HG03442 (cell line): Measurements from ENCODE around the gene DACT1.

Experiments
- ATAC-seq: cut with Tn5 transposase; IDR thresholded peaks from one replicate; pipeline ENCODE4 v1.9.1; 2021; ENCODE audit warnings: mild to moderate bottlenecking, moderate library complexity; ENCODE audit not compliant: unreplicated experiment

DACT1 gene

DNA sequence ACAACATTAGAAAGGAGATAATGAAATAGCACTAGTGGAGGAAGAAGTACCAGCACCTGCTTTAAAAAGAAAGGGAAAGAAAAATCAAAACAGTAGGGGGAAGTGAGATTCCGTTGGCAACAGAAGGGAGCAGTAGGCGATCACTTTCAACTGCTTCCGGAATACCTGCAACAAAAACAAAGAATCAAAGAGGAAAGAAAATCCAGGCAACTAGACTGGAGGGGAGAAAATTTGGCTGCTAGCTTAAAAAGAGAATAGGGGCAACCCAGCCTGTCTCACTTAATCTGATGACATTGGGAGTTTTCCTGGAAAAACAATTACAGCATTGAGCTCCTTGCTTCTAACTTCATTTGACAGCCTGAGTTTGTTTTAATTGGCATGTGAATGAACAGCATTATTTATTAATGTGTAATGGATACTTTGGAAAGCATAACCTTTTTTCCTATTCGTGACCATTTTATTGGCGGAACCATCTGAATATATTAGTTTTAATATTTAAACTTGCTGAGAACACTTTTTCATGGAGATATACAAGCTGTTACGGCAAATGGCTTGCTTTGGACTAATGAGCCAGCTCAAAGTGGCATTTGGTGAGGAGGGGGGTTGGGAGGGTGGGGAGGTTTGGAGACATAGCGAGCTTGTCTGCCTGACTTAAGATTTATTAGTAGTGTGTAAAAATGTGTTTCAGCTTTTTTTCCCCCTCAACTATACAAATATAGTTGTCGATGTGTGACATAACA is 2.5 kb upstream of the DACT1 start:
- no peak for ATAC-seq

DNA sequence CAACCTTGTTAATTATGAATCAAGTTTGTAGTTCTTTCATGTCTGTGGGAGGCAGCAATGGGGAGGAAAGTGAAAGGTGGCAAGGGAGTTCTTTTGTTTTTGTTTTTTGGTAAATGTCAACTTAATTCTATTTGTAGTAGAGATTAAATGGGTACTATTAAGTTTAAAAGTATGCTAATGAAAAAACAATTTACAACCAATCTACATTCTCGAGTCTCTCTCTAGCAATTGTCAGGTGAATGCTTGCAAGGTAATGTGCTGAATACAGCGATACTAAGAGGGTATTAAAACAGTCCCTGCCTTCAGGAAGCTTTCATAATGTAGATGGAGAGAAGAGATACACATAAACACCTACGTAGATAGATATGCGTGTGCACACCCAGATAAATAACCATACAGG is 1.6 kb upstream of the DACT1 start:
- ATAC-seq, result no peak

DNA sequence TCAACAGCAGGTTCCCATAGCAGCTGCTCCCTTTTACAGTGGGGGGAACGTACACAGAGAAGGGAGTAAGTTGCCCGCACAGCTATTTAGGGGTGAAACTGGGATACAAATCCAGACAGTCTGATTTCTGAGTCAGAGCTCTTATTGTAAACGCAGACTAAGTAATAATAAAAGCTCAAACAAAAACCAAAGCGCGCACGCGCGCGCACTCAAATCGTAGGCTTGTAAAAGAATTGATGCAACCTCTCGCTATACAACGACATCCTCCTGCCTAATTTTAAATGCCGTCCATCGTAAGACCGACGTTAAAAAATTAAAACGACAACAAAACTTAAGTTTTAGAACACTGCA is 747 bp upstream of the DACT1 start:
- no peak for ATAC-seq

DNA sequence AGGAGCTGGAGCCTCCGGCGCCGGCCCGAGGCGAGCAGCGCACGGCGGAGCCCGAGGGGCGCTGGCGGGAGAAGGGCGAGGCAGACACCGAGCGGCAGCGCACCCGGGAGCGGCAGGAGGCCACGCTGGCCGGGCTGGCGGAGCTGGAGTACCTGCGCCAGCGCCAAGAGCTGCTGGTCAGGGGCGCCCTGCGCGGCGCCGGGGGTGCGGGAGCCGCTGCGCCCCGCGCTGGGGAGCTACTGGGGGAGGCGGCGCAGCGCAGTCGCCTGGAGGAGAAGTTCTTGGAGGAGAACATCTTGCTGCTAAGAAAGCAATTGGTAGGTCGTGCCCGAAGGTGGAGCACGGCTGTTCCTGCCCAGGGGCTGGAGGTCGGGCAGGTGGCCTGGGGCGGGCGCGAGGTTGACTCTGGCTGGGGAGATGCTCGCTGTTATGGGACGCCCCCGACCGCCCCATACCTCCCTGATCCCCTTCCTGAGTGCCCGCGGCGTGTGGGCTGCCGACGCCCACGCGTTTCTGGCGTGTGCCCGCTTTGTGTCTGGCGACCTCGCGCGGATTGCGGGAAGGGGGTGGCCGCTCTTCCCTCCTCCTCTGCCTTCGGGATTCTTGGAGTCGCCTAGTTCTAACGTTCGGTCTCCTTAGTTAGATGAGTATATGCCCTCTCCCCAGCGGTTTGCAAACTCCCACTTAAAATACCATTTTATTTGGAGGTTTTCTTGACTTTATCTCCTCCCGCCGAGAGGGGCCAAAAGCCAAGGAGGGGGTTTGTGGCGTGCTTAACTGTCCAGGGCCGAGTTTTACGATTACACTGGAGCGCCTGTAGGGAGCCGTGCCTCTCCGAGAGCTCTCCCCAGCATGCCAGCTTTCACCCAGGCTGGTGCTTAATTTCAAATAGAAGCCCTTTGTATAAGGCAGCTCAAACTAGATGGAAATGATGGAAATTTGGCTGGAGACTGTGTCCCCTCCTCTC is 752 bp downstream of the DACT1 start:
- ATAC-seq, result peak; percentile 18

DNA sequence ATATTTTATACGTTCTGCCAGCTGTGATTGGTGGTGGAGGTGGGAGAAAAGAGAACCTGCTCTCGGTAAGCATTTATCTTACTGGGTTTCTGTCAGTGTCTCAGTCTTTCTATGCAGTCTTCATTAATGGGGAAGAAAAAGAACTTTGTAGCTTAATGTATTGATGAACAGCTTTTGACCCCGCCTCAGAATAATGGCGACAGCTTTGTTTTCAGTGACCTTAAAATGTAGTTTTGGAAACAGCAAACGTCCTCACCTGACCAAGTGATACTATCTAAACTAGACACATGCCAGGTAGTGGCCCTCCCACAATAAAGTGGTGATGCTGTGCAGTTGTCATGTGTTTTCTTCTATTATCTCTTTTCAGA is 1.4 kb downstream of the DACT1 start:
- no peak for ATAC-seq

DNA sequence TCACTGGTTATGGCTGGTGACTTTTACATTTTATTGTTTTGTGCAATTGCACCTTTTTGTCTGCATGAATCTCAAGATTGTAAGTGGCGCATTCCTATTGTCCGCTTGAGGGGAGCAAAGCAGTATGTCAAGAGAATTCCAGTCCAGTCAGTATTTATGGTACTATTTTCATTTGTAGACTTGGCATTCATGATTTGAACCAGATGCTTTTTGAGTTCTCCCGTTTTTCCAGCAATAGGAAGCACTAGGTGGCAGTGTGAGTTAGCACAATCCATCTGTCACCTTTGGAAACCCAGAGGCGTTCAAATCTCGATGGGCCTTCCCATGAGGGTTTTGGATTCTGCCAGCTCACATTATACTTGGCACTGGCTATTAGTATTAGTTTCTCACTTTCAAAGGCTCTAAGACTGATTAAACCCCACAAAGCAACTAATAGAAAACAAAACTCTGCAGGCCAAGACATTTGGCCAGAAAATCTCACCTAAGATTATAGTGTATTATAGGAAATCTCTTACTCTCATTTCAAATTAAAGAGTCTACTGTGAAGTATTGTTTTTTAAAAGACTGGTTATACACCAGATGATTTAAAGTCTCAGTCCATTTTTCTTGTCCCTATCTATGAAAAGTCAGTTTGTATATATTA is 2.2 kb downstream of the DACT1 start:
- no peak for ATAC-seq

DNA sequence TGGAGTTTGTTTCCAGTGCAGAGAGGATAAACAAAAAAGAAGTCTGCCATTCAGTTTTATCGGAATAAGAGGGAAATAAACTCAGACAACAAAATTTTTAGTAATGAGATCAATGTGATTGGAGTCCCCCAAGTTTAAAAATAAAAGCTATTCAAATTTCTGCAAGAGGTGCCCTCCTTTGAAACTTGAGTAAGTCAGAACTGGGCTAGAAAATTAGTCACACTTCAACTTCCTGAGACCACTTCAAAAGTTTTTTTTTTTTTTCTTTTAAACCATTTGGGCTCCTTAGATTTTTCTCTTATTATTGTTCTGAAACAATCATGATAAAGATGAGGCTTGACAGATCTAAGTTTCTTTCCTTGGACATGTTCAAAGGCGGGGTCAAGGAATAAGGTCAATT is 3.2 kb downstream of the DACT1 start:
- no peak for ATAC-seq

DNA sequence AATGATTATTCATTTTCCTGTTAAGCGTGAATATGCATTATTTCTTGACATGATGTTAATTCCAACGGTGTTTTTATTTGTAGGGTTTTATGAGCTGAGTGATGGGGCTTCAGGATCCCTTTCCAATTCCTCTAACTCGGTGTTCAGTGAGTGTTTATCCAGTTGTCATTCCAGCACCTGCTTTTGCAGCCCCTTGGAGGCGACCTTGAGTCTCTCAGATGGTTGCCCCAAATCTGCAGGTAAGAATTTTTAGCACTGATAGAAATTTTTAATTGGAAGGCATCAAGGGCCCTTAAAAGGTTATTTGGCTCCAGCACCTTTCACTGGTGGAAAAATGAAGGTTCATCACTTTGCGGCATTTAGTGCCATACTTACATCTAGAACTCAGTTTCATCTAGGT is 3.7 kb downstream of the DACT1 start:
- no peak for ATAC-seq

DNA sequence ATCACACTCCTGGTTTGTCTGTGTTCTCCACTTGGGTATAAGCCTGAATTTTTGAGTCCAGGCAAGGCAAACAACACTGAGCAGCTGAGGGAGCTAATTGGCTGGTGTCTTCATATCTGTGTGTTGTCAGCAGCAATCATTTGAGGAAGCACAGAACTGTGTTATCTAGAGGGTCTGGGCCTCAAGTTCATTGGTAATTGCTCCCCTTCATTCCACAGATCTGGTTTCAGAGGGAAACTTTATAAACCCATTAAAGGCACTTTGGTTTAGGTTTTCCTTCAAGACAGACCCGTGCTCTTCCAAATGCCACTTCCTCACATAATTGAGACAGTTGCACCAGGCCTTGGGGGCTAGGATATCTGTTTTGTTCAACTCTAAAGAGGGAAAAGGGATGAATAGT is 5.6 kb downstream of the DACT1 start:
- ATAC-seq, result no peak

DNA sequence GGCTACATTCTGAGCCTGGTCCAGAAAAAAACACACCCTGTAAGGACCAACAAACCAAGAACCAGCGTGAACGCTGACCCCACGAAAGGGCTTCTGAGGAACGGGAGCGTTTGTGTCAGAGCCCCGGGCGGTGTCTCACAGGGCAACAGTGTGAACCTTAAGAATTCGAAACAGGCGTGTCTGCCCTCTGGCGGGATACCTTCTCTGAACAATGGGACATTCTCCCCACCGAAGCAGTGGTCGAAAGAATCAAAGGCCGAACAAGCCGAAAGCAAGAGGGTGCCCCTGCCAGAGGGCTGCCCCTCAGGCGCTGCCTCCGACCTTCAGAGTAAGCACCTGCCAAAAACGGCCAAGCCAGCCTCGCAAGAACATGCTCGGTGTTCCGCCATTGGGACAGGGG is 7.9 kb downstream of the DACT1 start:
- no peak for ATAC-seq

DNA sequence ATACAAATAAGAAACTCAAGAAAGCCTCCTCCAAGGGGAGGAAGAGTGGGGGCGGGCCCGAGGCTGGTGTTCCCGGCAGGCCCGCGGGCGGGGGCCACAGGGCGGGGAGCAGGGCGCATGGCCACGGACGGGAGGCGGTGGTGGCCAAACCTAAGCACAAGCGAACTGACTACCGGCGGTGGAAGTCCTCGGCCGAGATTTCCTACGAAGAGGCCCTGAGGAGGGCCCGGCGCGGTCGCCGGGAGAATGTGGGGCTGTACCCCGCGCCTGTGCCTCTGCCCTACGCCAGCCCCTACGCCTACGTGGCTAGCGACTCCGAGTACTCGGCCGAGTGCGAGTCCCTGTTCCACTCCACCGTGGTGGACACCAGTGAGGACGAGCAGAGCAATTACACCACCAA is 8.7 kb downstream of the DACT1 start:
- ATAC-seq, result no peak

DNA sequence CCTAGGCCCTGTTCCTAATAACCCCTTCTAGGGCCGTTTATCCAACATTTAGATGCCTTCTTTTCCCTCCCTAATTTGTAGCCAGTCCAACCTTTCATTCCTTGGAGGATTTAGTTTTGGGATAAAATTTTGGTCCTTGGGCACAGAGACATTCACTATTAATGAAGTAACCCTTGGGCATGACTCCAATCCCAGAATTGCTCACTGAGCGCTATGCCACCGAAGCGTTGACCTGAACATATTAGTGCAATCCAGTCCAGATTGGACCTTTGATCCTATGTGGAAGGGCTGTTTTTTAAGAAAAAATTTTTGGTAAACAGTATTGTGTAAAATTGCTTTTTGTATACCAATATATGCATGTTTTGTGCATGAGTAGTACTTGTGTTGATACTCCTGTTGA is 10.0 kb downstream of the DACT1 start:
- ATAC-seq, result no peak

DNA sequence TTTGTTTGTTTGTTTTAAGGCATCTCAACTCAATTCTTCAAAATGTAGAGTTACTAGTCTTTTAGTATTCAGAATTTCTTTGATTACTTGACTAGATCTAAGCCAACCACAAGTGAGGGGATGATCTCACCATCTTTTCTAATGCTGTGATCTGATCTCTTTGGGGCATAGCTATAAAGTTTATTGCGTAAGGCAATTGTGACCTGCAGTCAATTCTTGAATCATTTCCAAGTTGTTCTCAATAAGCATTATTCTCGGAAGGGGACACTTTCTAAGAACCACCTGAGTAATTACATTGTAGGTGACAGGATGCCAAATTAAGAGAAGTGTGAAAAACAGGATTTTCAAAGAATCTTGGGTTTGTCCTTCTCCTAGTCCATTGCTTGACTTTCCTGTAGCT is 13.1 kb downstream of the DACT1 start:
- ATAC-seq, result no peak

DNA sequence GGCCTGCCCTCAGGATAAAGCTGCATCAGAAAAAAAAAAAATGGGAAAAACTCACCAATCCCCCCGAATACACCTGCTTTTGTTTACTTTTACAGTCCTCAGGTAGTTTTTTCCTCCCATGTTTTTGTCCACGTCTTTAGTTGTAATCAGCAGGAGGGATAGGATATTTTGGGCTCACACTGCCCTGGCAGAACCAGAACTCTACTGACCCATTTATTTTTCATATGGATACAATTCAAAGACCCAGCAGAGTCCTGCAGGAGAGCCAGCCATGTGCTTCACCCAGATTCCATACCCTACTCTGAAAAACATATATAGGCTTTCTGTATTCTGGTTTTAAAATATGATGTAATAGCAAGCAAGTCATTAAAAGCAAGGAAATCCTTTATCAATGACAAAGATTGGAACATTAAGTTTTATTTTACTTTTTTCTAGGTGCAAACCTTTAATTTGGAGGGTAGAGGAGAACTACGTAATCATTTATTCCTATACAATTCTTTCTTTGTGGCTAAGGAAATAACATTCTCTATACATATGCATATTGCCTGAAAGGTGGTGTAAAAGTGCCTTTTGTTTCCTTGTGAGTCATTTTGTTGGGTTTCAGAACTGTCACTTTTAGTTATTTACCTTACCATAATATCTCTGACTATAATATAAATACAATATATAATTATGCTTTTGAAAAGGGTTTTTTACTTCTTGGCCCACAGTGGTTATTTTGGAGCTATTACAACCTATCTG is 19.1 kb downstream of the DACT1 start:
- no peak for ATAC-seq

DNA sequence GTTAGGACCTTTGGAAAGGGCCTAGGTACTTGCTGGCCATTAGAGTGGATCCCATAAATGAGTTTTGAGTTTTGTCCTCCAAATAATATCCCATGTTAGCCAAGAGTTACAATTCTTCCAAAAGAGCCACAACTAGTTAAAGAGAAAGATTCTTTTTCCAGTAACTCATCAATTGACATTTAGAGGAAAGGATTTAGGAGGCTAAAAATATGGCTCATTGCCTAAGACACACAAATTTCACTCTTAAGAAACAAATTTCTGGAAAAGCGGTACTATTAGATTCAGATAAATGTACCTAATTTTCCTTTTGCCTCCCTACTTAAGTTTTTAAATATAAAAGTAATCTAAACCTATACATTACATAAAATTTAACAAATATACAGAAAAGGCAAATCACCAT is 21.3 kb downstream of the DACT1 start:
- no peak for ATAC-seq

DNA sequence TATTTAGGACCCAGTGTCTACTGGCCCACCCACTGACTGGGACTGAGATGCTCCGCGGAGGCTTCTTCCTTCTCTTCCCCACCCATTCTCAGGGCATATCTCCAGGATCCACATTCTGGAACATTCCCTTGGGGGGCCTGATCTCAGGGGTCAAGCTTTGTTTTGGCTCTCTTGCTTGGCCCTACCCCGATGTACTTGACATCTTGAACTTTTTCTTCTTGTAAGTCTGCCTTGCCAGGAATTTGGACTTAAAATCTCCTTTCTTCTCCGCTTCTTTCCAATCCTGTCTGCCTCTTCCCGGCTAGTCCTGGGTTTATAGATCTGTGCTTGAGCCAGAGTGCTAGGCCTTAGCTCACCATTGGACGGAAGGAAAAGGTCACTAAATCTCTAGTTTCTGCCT is 22.1 kb downstream of the DACT1 start:
- no peak for ATAC-seq

DNA sequence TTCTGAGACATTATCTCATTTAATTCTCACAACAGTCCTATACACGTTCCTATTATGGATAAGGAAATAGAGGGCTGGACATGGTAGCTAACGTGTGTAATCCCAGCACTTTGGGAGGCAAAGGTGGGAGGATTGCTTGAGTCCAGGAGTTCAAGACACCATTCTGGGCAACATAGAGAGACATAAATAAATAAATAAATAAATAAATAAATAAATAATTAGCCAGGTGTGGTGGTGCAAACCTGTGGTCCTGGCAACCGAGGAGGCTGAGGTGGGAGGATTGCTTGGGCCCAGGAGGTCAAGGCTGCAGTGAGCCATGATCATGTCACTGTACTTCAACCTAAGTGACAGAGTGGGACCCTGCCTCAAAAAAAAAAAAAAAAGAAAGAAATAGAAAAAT is 22.6 kb downstream of the DACT1 start:
- no peak for ATAC-seq

DNA sequence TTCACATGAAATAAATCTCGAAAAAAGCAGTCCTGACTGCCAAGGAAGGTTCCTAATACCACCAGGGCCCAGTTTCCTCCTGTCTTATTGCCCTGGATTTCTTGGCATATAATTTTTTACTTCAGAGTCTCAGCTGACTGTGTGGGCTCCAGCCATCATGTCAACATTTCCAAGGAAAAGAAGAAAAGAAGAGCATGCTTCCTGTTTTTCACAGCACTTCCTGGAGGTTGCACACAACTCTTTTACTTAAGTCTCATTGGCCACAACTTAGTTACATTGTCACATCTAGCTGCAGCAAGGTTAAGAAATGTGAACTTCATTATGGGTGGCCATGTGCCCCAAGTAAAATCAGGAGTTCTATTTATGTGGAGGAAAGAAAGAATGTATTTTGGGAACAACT is 24.3 kb downstream of the DACT1 start:
- no peak for ATAC-seq

DNA sequence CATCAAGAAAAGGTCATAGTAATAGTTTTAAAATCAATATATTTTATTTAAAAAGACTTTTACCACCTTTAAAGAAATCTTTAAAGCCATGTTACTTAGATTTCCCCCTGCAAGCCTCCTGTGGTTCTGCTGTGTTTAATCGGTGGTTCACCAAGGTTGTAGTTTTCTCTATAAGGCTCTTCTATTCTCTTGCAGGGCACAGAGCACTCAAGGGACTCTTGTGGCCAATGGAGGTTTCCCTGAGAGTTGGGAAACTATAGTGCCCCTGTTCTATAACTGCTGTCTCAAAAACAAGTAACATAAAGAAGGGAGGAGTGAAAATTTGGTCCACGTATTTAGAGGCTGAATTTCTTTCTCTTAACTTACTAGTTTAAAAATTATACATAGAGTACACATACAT is 25.0 kb downstream of the DACT1 start:
- no peak for ATAC-seq

DNA sequence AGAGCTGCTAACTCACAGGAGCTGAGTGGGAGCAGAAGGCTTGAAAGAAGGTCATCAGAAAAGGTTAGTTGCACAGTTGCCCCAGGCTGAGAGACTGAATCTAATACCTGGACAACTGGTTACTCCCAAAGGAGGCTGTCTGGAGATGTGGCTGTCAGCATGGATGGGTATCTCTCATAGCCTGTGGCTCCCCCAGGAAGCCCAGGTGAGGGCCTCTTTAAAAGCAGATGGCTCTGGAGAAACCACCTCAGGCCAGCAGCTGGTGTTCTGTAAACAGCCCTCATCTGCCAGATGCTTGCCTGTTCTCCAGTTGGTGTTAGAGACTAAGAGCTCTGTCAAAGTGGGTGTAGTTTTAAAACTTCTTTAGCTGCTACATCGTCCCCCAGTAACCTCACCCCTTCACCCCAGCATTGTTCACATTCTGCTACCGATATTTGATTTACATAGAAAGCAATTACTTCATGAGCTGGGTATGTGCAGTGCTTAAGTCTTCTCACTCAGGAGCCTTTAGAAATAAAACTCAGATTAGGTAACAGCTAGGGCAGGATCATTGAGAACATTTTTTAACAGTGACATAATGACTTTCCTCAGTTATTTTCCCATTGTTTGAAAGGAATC is 25.8 kb downstream of the DACT1 start:
- no peak for ATAC-seq
